ENCODE results near the gene BRPF1.

DNA sequence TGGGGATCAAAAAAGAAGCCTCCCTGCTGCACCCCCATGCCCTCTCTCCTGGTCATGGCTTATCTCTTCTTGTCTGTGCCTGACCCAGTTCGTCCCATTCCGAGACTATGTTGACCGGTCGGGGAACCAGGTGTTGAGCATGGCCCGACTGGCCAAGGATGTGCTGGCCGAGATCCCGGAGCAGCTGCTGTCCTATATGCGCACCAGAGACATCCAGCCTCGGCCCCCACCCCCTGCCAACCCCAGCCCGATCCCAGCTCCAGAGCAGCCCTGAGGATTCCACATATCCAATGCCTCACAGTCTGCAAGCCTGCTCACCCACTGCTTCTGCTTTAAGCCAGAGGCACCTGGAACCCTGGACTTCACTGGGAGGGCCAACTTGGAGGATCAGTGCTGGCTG, 2.1 kb upstream of the BRPF1 start:
- TF ChIP-seq, protein P1, sequence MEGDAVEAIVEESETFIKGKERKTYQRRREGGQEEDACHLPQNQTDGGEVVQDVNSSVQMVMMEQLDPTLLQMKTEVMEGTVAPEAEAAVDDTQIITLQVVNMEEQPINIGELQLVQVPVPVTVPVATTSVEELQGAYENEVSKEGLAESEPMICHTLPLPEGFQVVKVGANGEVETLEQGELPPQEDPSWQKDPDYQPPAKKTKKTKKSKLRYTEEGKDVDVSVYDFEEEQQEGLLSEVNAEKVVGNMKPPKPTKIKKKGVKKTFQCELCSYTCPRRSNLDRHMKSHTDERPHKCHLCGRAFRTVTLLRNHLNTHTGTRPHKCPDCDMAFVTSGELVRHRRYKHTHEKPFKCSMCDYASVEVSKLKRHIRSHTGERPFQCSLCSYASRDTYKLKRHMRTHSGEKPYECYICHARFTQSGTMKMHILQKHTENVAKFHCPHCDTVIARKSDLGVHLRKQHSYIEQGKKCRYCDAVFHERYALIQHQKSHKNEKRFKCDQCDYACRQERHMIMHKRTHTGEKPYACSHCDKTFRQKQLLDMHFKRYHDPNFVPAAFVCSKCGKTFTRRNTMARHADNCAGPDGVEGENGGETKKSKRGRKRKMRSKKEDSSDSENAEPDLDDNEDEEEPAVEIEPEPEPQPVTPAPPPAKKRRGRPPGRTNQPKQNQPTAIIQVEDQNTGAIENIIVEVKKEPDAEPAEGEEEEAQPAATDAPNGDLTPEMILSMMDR (IDR thresholded peaks at IDR 0.05): no peak
- no peak for TF ChIP-seq EZH2 (IDR thresholded peaks at IDR 0.05; ENCODE audit: borderline replicate concordance, insufficient read depth, low read depth, low read length, poor library complexity, severe bottlenecking)
